ENCODE data around the gene PCNX2. TPM values are rescaled to one million over a fixed set of nuclear protein-coding genes. Genes with fewer than 3 reads are reported as not detected.

PCNX2 gene
- total RNA-seq, 4 donors from 2014 or later: 5.9 to 21.7 (median 10.3) TPM

DNA sequence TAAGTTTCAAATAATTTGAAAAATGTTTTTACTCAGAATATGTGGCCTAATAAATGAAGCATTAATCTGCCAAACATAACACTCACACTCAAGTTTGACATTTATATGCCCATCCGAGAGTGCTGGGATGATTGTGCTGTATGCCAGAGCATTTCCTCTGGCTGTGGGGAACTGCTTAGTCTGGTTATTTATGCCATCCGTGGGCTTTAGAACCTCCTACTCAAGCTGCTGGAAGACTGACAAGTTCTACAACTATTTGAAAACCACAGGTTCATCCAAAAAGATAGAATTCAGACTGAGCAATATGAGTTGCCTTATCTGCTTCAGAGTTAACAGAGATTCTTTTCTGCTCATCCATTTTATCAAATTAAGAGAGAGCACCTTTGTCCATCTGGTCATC is 25.9 kb downstream of the PCNX2 start:
- peaks cover 0 to 4% (median 0%) of the 10 kb centered on the region in 3 donors for H3K4me1 ChIP-seq
- no peaks in the 10 kb centered on the region for H3K36me3 ChIP-seq
- H3K27ac ChIP-seq: no peak overlapping the region
- no peaks in the 10 kb centered on the region for H3K27me3 ChIP-seq
- TF ChIP-seq POLR2A (IDR thresholded peaks at IDR 0.05) (no peak), POLR2AphosphoS5 (IDR thresholded peaks at IDR 0.05) (no peak), EP300 (IDR thresholded peaks at IDR 0.05) (no peak)
- TF ChIP-seq, protein P1, sequence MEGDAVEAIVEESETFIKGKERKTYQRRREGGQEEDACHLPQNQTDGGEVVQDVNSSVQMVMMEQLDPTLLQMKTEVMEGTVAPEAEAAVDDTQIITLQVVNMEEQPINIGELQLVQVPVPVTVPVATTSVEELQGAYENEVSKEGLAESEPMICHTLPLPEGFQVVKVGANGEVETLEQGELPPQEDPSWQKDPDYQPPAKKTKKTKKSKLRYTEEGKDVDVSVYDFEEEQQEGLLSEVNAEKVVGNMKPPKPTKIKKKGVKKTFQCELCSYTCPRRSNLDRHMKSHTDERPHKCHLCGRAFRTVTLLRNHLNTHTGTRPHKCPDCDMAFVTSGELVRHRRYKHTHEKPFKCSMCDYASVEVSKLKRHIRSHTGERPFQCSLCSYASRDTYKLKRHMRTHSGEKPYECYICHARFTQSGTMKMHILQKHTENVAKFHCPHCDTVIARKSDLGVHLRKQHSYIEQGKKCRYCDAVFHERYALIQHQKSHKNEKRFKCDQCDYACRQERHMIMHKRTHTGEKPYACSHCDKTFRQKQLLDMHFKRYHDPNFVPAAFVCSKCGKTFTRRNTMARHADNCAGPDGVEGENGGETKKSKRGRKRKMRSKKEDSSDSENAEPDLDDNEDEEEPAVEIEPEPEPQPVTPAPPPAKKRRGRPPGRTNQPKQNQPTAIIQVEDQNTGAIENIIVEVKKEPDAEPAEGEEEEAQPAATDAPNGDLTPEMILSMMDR (IDR thresholded peaks at IDR 0.05): no peak
- 3 to 10% methylated on average over 1 to 2 of the region's 2 CpGs for WGBS, 2 donors (ENCODE audit: low coverage in 1 of 2)
- no peaks in the 10 kb centered on the region for H3K9me3 ChIP-seq
- H3K4me3 ChIP-seq: no peak overlapping the region
- ATAC-seq: no peak

DNA sequence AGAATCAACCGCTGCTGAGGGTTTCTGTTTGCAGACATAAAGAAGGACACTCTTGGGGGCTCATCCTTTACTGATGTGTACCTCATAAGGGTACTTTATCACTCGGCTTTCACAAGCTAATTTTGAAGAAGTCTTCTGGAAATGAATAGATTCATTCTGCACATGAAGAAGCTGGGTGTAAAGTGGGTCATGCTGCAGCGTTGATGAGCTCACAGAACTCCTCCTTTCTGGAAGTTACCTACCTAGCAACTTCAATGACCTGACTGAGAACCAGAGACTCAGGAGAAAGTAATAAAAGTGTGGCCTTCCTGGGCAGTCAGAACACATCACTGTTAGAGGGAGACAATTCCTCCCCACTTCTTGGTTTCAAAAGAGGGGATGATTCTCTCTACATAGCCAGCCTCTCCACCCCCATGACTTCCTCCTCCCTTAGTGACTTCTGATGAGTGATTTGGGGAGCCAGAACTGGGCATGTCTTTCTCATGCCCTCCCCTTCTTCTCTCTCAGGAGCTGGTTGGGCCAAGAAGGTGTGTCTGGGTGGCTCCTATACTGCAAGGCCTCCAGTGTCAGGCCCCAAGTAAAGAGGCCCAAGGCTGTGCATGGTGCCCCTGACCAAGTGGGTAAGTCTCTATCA is 27.0 kb downstream of the PCNX2 start:
- Histone ChIP-seq H3K27ac (no peak overlapping the region), H3K36me3 (no peaks in the 10 kb centered on the region), H3K4me1 (peaks cover 0 to 4% (median 0%) of the 10 kb centered on the region in 3 donors), H3K27me3 (no peaks in the 10 kb centered on the region), H3K9me3 (no peaks in the 10 kb centered on the region), H3K4me3 (no peak overlapping the region)
- ATAC-seq: no peak
- TF ChIP-seq, protein P1 (IDR thresholded peaks at IDR 0.05): no peak
- TF ChIP-seq EP300 (IDR thresholded peaks at IDR 0.05) (no peak), POLR2A (IDR thresholded peaks at IDR 0.05) (no peak), POLR2AphosphoS5 (IDR thresholded peaks at IDR 0.05) (no peak)
- WGBS, 2 donors (ENCODE audit: low coverage in 1 of 2): 81% methylated on average over 3 of the region's 3 CpGs; no CpG with 5 or more reads in 1 of the 2 donors

DNA sequence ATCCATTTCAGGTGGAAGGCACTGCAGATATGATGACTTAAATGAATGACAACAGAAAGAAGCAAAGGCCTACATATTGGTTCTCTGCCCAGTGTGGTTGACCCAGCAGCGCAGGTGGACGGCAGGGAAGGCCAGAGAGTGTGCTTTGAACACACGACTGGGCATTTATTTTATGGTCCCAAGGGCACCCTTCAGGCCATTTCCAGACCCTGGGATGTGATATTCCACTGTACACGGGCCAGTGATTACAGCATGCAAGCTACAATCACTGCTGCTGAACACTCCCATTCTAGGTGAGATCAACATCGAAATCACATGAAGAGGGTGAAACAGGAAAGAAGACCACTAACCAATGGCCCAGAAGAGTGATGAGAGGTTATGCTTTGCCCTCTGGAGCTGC is 33.8 kb downstream of the PCNX2 start:
- no peaks in the 10 kb centered on the region for H3K27me3 ChIP-seq
- TF ChIP-seq POLR2AphosphoS5 (IDR thresholded peaks at IDR 0.05): no peak
- TF ChIP-seq, protein P1 (IDR thresholded peaks at IDR 0.05): no peak
- no peak for TF ChIP-seq EP300 (IDR thresholded peaks at IDR 0.05)
- no peak for TF ChIP-seq POLR2A (IDR thresholded peaks at IDR 0.05)
- peaks cover 0 to 35% of the 10 kb centered on the region in 2 donors for H3K36me3 ChIP-seq
- no peak overlapping the region for H3K27ac ChIP-seq
- no peaks in the 10 kb centered on the region for H3K9me3 ChIP-seq
- ATAC-seq: no peak
- H3K4me3 ChIP-seq: no peak overlapping the region
- H3K4me1 ChIP-seq: no peaks in the 10 kb centered on the region
- 86 to 95% methylated on average over 4 to 5 of the region's 5 CpGs for WGBS, 2 donors (ENCODE audit: low coverage in 1 of 2)

DNA sequence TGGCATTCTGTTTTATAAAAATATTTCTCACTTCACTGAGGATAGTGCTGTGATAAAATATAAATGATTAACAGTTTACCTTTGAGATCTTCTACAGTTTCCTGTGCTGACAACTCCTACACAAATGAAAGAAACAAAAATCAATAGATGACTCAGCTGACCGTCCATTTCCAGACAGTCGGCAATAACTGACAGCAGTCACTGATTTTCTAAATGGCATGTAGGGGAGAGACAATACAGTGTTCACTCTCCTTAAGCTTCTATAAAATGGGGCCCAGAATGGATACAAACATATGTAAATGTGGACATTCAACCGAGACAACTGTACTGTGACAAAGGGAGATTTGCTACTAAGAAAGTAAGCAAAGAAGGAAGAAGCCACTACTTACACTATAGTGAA is 34.3 kb downstream of the PCNX2 start:
- no peak overlapping the region for H3K4me3 ChIP-seq
- H3K4me1 ChIP-seq: no peaks in the 10 kb centered on the region
- no peaks in the 10 kb centered on the region for H3K9me3 ChIP-seq
- WGBS, 2 donors (ENCODE audit: low coverage in 1 of 2): 83 to 91% methylated on average over 2 to 3 of the region's 3 CpGs
- no peak for TF ChIP-seq POLR2AphosphoS5 (IDR thresholded peaks at IDR 0.05)
- TF ChIP-seq EP300 (IDR thresholded peaks at IDR 0.05): no peak
- TF ChIP-seq POLR2A (IDR thresholded peaks at IDR 0.05): no peak
- TF ChIP-seq, protein P1 (IDR thresholded peaks at IDR 0.05): no peak
- no peak overlapping the region for H3K27ac ChIP-seq
- peaks cover 0 to 35% of the 10 kb centered on the region in 2 donors for H3K36me3 ChIP-seq
- ATAC-seq: no peak
- H3K27me3 ChIP-seq: no peaks in the 10 kb centered on the region

DNA sequence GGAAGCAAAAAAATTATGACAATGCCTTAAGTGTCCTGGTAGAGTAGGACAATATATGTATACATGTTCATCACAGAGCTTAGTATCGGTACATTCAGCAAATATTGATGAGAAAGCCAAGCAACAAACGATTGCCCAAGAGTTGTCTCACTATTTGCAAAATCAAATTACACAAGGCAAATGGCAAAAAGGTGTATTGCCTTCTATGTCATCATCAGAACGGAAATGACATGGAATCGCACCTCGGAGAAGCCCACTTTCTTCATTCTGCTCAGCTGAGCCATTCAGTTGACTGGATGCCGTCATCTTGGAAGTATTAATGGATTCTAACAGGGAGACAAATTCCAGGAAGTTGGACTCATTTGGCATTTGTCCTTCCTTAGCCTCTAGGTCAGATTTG is 37.7 kb downstream of the PCNX2 start:
- H3K9me3 ChIP-seq: no peaks in the 10 kb centered on the region
- no peaks in the 10 kb centered on the region for H3K27me3 ChIP-seq
- TF ChIP-seq POLR2AphosphoS5 (IDR thresholded peaks at IDR 0.05): no peak
- no peak overlapping the region for H3K4me3 ChIP-seq
- 91 to 94% methylated on average over 5 to 6 of the region's 6 CpGs for WGBS, 2 donors (ENCODE audit: low coverage in 1 of 2)
- no peak overlapping the region for H3K27ac ChIP-seq
- no peak for ATAC-seq
- H3K4me1 ChIP-seq: peaks cover 0 to 15% (median 0%) of the 10 kb centered on the region in 3 donors
- H3K36me3 ChIP-seq: peaks cover 0 to 35% of the 10 kb centered on the region in 2 donors
